Esophagus muscularis mucosa (tissue), 4 donors: ENCODE data around the gene SORCS2. TPM values are rescaled to one million over a fixed set of nuclear protein-coding genes. Genes with fewer than 3 reads are reported as not detected.
"Not testable (repeated sequence)": the region's sequence is repeated elsewhere in the genome, so short reads cannot be mapped to it uniquely, and the experiment has no call there.

ENCODE experiments used
- DNase-seq: peaks from one replicate; pipeline ENCODE4 v3.0.0-alpha.2; 2017; ENCODE audit errors: extremely low spot score
- H3K27ac ChIP-seq, 4 donors: fragments of 200-600 bp; sonication (generic); replicated peaks in 1 of 4; 1 replicate in 3 of 4; 2 replicates in 1 of 4; pipeline ENCODE4 v1.5.1; 2016 to 2019; ENCODE audit warnings: mild to moderate bottlenecking in 1 of 4
- H3K27me3 ChIP-seq, 4 donors: fragments of 200-600 bp; sonication (generic); one replicate each; pipeline versions ENCODE4 v1.5.1 to v1.6.0; 2016 to 2019
- H3K36me3 ChIP-seq, 4 donors: fragments of 200-600 bp; sonication (generic); one replicate each; pipeline ENCODE4 v1.5.1; 2016 to 2019
- H3K4me1 ChIP-seq, 4 donors: fragments of 200-600 bp; sonication (generic); one replicate each; pipeline ENCODE4 v1.5.1; 2016 to 2019
- H3K4me3 ChIP-seq, 4 donors: fragments of 200-600 bp; sonication (generic); 1 replicate in 2 of 4; 2 replicates in 2 of 4; pipeline ENCODE4 v1.5.1; 2016 to 2019; ENCODE audit warnings: mild to moderate bottlenecking in 4 of 4, moderate library complexity in 1 of 4
- H3K9me3 ChIP-seq, 4 donors: fragments of 200-600 bp; sonication (generic); 1 replicate in 3 of 4; 2 replicates in 1 of 4; pipeline ENCODE4 v1.5.1; 2016 to 2019
- EP300 ChIP-seq: sonication (generic); formaldehyde crosslinking; IDR thresholded peaks from one replicate; pipeline ENCODE4 v1.6.1; 2017; ENCODE audit warnings: antibody characterized with exemption
- POLR2A ChIP-seq: fragments of 450-650 bp; IDR thresholded peaks from one replicate; pipeline ENCODE4 v1.6.1; 2017; ENCODE audit warnings: antibody characterized with exemption, moderate library complexity, mild to moderate bottlenecking, low read depth
- POLR2AphosphoS5 ChIP-seq, 2 donors: sonication (generic); formaldehyde crosslinking; IDR thresholded peaks; one replicate each; pipeline ENCODE4 v1.6.1; 2017; ENCODE audit warnings: antibody characterized with exemption in 2 of 2
- WGBS: methylation state at CpG from one replicate; pipeline ENCODE4 v1.1.5; 2018; 5-methylcytosine and 5-hydroxymethylcytosine counted together
- intact Hi-C: fragments of 100-400 bp; cut with DNase I; formaldehyde crosslinking; loops from one replicate; pipeline ENCODE4 v1.15.1; 2023
- total RNA-seq, 4 donors: library from RNA; depleted of rRNA; stranded (reverse); fragments of >200 nt; gene quantifications; one replicate each; pipeline versions ENCODE4 v1.1.0 to v1.2.1, GENCODE V29; 2016
- TF ChIP-seq, protein P1 (sequence below), 3 experiments: fragments of 200-600 bp in 2 of 3; fragments of 450-650 bp in 1 of 3; sonication (generic) in 2 of 3; IDR thresholded peaks; one replicate each; pipeline ENCODE4 v1.5.1; 2017 to 2019; ENCODE audit warnings: antibody characterized with exemption in 3 of 3, mild to moderate bottlenecking in 2 of 3, moderate library complexity in 1 of 3

Gene SORCS2
- total RNA-seq, 4 donors from 2014 or later = 3.3 to 10.1 (median 4.3) TPM

DNA sequence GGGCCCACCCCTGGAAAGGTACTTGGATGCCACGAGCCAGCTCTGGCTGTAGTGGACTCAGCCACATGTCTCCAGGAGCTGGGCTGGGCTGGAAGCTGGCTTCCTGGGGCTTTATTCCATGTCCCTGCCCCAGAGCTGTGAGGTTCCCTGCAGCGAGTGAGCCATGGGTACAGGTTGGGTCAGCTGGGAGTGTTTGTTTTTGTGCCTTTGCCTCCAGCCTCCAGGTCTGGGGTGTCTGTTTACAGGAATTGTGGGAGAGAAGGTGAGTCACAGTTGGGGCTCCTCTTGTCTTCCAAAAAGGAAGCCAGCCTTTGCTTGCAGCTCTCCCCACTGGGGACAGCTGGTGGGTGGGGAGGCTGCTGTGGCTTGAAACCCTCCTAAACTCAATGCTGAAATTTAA lies 21.5 kb downstream of the SORCS2 start:
- TF ChIP-seq POLR2A (no peak), EP300 (no peak), POLR2AphosphoS5 (IDR thresholded peaks at IDR 0.05) (no peak)
- TF ChIP-seq, protein P1, sequence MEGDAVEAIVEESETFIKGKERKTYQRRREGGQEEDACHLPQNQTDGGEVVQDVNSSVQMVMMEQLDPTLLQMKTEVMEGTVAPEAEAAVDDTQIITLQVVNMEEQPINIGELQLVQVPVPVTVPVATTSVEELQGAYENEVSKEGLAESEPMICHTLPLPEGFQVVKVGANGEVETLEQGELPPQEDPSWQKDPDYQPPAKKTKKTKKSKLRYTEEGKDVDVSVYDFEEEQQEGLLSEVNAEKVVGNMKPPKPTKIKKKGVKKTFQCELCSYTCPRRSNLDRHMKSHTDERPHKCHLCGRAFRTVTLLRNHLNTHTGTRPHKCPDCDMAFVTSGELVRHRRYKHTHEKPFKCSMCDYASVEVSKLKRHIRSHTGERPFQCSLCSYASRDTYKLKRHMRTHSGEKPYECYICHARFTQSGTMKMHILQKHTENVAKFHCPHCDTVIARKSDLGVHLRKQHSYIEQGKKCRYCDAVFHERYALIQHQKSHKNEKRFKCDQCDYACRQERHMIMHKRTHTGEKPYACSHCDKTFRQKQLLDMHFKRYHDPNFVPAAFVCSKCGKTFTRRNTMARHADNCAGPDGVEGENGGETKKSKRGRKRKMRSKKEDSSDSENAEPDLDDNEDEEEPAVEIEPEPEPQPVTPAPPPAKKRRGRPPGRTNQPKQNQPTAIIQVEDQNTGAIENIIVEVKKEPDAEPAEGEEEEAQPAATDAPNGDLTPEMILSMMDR (IDR thresholded peaks at IDR 0.05) = no peak
- 80% methylated on average over 1 of the region's 2 CpGs for WGBS
- no peak for DNase-seq
- no peak overlapping the region for H3K27ac ChIP-seq
- peaks cover 0 to 8% (median 4%) of the 10 kb centered on the region in 4 donors for H3K9me3 ChIP-seq
- peaks cover 0 to 2% (median 0%) of the 10 kb centered on the region in 4 donors for H3K27me3 ChIP-seq
- H3K4me3 ChIP-seq = no peak overlapping the region
- H3K4me1 ChIP-seq = peaks cover 0 to 27% (median 18%) of the 10 kb centered on the region in 4 donors
- H3K36me3 ChIP-seq = no peaks in the 10 kb centered on the region
- intact Hi-C loops = no loop called here

DNA sequence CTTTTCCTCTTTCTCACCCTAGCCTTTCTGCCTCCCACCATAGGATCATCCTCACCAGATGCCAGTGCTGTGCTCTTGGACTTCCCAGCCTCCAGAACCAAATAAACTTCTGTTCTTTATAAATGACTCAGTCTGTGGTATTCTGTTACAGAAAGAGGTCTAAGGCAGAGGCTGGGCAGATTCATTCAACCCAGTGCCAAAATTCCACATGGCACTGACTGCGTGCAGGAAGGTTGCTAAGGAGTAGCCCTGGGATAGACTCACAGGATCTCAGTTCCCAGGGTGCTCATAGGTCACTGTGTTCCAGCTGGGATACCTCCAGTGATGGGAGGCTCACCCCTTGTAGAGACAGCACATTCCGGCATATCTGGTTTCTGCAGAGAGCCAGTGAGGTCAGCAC lies 22.0 kb downstream of the SORCS2 start:
- intact Hi-C loops = no loop called here
- Histone ChIP-seq H3K36me3 (no peaks in the 10 kb centered on the region), H3K27ac (no peak overlapping the region), H3K27me3 (no peaks in the 10 kb centered on the region), H3K4me3 (no peak overlapping the region), H3K4me1 (peaks cover 0 to 22% (median 13%) of the 10 kb centered on the region in 4 donors), H3K9me3 (peaks cover 0 to 8% (median 4%) of the 10 kb centered on the region in 4 donors)
- 85% methylated on average over 2 of the region's 2 CpGs for WGBS
- no peak for DNase-seq
- TF ChIP-seq, protein P1 (IDR thresholded peaks at IDR 0.05) = no peak
- TF ChIP-seq POLR2AphosphoS5 (IDR thresholded peaks at IDR 0.05) = no peak
- TF ChIP-seq EP300 = no peak
- no peak for TF ChIP-seq POLR2A

DNA sequence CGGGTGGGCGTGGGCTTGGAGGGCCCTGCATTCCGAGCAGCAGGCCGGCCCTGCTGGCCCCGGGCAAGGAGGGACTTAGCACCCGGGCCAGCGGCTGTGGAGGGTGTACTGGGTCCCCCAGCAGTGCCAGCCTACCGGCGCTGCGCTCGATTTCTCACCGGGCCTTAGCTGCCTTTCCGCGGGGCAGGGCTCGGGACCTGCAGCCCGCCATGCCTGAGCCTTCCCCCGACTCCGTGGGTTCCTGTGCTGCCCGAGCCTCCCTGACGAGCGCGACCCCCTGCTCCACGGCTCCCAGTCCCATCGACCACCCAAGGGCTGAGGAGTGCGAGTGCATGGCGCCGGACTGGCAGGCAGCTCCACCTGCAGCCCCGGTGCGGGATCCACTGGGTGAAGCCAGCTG lies 22.8 kb downstream of the SORCS2 start:
- WGBS = 96% methylated on average over 20 of the region's 29 CpGs
- H3K27me3 ChIP-seq, H3K4me3 ChIP-seq, intact Hi-C loops, H3K36me3 ChIP-seq, H3K27ac ChIP-seq, H3K9me3 ChIP-seq, DNase-seq: not testable (repeated sequence)
- H3K4me1 ChIP-seq = peaks cover 0 to 16% (median 10%) of the 10 kb centered on the region in 4 donors

DNA sequence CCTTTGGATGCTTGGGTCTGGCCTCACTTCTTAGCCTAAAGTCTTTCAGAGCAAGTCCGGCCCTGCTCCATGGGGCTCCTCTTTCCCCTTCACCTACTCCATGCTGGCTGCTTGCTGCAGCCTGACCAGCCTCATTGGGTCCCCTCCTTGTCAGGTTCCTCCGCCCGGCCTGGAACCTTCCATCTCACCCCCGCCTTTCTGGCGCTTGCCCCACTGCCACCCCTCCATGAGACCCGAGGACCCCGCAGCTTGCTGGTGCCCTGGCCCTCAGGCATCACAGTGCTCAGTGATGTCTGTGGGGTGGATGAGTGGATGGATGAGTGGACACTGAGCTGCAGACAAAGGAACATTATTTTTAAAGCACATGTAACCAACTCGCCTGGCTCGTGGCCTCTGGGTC lies 24.7 kb downstream of the SORCS2 start:
- TF ChIP-seq POLR2AphosphoS5 (IDR thresholded peaks at IDR 0.05) (no peak), POLR2A (no peak), EP300 (no peak)
- TF ChIP-seq, protein P1 (IDR thresholded peaks at IDR 0.05) = no peak
- Histone ChIP-seq H3K9me3 (peaks cover 0 to 8% (median 4%) of the 10 kb centered on the region in 4 donors), H3K4me3 (no peak overlapping the region), H3K36me3 (no peaks in the 10 kb centered on the region), H3K27ac (no peak overlapping the region), H3K27me3 (no peaks in the 10 kb centered on the region), H3K4me1 (peaks cover 0 to 27% (median 15%) of the 10 kb centered on the region in 4 donors)
- intact Hi-C loops = no loop called here
- no peak for DNase-seq
- 96% methylated on average over 7 of the region's 9 CpGs for WGBS

DNA sequence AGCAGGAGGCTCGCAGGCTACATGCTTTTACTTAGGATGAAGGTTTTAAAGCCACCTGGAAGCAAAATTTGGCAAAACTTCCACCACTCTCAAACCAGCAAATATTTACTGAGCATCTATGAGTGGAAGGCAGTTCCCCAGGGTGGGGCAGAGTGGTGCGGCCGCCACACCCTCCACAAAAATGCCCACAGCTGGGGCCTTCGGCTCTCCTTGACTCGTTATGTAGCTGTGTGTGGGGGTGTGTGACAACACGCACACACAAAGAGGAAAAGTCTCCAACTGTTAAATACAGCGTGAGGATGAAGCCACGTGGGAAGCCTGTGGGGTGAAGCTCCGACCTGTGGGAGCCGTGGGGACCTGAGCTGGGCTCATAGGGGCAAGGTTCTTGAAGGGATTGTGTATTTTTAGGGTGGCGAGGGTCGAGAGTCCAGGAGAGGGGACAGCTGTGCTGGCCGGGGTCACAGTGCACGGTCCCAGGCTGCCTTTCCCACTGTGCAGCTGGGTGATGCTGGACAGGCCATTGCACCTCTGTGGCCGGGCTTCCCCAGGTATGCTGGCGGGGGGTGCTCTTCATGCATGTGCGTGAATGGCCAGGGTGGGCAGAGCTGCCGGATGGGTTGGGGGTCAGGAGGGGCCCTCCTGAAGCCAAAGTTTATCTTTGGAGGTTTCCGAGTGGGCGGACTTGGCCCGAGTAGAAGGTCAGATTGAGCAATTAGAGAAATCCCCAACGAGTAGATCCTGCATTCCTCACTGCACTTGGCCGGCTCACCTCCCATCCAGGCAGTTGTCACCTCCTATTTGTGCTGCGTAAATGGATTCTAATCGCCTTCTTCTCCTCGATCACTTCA lies 25.4 kb downstream of the SORCS2 start:
- TF ChIP-seq EP300 (no peak), POLR2A (no peak), POLR2AphosphoS5 (IDR thresholded peaks at IDR 0.05) (no peak)
- TF ChIP-seq, protein P1 (IDR thresholded peaks at IDR 0.05) = no peak
- Histone ChIP-seq H3K27me3 (no peaks in the 10 kb centered on the region), H3K36me3 (no peaks in the 10 kb centered on the region), H3K4me3 (no peak overlapping the region), H3K4me1 (peaks cover 0 to 27% (median 16%) of the 10 kb centered on the region in 4 donors), H3K27ac (no peak overlapping the region), H3K9me3 (peaks cover 0 to 8% (median 4%) of the 10 kb centered on the region in 4 donors)
- no peak for DNase-seq
- intact Hi-C loops = no loop called here
- WGBS = 76% methylated on average over 20 of the region's 26 CpGs
